ENCODE results near the gene UBR4.

UBR4 gene

DNA sequence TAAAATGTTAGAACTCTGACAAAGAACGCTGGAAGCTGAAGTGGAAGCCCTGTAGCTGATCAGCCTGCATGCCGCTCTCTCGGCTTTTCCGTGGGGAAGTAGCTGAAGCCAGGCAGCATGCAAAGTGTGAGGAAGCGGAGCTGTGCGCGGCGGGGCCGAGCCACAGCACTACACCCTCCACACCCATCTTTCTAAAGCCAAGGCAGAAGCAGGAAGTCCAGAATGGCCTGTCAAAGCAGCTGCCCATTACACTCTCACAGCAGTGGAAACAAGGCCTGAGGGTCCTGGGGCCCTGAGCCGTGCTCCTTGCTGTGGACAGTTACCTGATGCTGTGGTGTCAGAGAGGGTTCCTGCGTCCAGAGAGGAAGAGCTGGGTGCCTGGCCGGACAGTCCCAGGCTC, 69.6 kb downstream of the UBR4 start:
- Histone ChIP-seq H3K27me3 (replicated peaks; ENCODE audit: insufficient read depth, low read length) (no peaks in the 10 kb centered on the region), H3K4me2 (ENCODE audit: low read depth, low read length) (no peak overlapping the region)
- TF ChIP-seq, protein P1, sequence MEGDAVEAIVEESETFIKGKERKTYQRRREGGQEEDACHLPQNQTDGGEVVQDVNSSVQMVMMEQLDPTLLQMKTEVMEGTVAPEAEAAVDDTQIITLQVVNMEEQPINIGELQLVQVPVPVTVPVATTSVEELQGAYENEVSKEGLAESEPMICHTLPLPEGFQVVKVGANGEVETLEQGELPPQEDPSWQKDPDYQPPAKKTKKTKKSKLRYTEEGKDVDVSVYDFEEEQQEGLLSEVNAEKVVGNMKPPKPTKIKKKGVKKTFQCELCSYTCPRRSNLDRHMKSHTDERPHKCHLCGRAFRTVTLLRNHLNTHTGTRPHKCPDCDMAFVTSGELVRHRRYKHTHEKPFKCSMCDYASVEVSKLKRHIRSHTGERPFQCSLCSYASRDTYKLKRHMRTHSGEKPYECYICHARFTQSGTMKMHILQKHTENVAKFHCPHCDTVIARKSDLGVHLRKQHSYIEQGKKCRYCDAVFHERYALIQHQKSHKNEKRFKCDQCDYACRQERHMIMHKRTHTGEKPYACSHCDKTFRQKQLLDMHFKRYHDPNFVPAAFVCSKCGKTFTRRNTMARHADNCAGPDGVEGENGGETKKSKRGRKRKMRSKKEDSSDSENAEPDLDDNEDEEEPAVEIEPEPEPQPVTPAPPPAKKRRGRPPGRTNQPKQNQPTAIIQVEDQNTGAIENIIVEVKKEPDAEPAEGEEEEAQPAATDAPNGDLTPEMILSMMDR (IDR thresholded peaks at IDR 0.05; ENCODE audit: low read length): no peak
- TF ChIP-seq EZH2phosphoT487 (IDR thresholded peaks at IDR 0.05; ENCODE audit: low read length) (no peak), EZH2 (optimal IDR thresholded peaks at IDR 0.05; ENCODE audit: low read depth, low read length) (no peak)

DNA sequence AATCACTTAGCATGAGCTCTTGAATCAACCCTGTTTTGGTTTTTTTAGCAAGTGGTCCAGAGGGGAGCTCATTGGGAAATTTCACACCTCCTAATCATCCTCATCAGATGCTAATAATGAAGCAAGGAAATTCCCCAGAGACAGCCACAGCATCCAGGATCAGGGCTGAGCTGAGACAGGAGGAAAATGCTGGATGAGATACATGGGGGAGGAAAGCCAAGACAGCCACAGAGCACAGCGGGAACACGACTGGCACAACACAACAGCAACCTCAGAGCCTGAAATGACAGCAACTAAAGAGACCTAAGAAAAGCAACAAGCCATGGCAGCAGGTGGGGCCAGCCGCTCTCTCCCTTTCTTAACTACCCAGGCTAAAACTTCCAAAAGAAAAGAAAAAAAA, 70.4 kb downstream of the UBR4 start:
- no peak for TF ChIP-seq EZH2 (optimal IDR thresholded peaks at IDR 0.05; ENCODE audit: low read depth, low read length)
- TF ChIP-seq, protein P1 (IDR thresholded peaks at IDR 0.05; ENCODE audit: low read length): no peak

More for the DNA sequence above, 69.6 kb downstream of the UBR4 start:
- no peaks in the 10 kb centered on the region for H4K20me1 ChIP-seq (ENCODE audit: insufficient read depth, low read length)
- H2AFZ ChIP-seq (ENCODE audit: low read length): no peak overlapping the region
- H3K4me3 ChIP-seq (ENCODE audit: low read length): no peak overlapping the region
- no peaks in the 10 kb centered on the region for H3F3A ChIP-seq (ENCODE audit: insufficient read depth, low read length)
- no peaks in the 10 kb centered on the region for H3K4me1 ChIP-seq (ENCODE audit: low read length)
- DNase-seq: no peak
- H3K9ac ChIP-seq (ENCODE audit: low read length): no peak overlapping the region
- no peak overlapping the region for H3K27ac ChIP-seq (ENCODE audit: low read length)
- no peaks in the 10 kb centered on the region for H3K9me2 ChIP-seq (replicated peaks; ENCODE audit: insufficient read depth, low read length)
- H3K36me3 ChIP-seq (replicated peaks; ENCODE audit: insufficient read depth, low read length): peaks cover 14% of the 10 kb centered on the region; the same call in 1 of the 2 replicates
- no peaks in the 10 kb centered on the region for H3K9me3 ChIP-seq (replicated peaks; ENCODE audit: insufficient read depth, low read length)
- no peaks in the 10 kb centered on the region for H3K79me2 ChIP-seq (ENCODE audit: low read length)

DNA sequence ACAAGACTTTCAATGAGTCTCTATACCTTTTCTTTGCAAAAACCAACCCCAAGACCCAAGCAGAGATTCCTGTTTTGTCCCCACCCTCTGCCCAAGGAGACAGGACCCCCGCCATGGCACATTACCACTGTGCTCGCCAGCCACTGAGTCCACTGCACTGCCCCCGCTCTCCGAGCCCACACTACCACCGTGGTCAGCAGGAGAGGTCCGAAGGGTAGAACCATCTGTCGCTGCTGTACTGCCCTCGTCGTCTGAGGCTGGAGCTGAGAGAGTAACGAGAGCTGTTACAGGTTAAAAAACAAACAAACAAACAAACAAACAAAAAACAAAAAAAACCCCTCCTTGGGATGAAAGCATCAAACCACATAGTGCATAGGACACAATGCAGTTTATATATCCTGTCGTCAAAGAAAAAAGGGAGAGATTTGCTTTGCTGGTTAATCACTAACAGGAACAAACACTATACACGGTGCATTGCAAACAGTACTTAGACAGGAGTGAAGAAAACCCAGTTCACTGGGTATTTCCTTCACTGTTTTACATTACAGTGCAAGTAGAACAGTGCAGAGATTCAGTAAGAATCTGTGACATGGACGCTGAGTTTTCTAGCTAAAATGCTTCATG, 71.0 kb downstream of the UBR4 start:
- TF ChIP-seq EZH2phosphoT487 (IDR thresholded peaks at IDR 0.05; ENCODE audit: low read length): no peak
- TF ChIP-seq, protein P1 (IDR thresholded peaks at IDR 0.05; ENCODE audit: low read length): no peak

More for the DNA sequence above, 70.4 kb downstream of the UBR4 start:
- Histone ChIP-seq H2AFZ (ENCODE audit: low read length) (no peak overlapping the region), H3K4me1 (ENCODE audit: low read length) (no peaks in the 10 kb centered on the region), H3K9ac (ENCODE audit: low read length) (no peak overlapping the region), H3K36me3 (replicated peaks; ENCODE audit: insufficient read depth, low read length) (peaks cover 9% of the 10 kb centered on the region; the same call in 1 of the 2 replicates), H3K4me2 (ENCODE audit: low read depth, low read length) (no peak overlapping the region), H3K79me2 (ENCODE audit: low read length) (no peaks in the 10 kb centered on the region), H3K27ac (ENCODE audit: low read length) (no peak overlapping the region), H3K9me2 (replicated peaks; ENCODE audit: insufficient read depth, low read length) (no peaks in the 10 kb centered on the region), H3K4me3 (ENCODE audit: low read length) (no peak overlapping the region), H3K9me3 (replicated peaks; ENCODE audit: insufficient read depth, low read length) (no peaks in the 10 kb centered on the region), H3F3A (ENCODE audit: insufficient read depth, low read length) (no peaks in the 10 kb centered on the region), H3K27me3 (replicated peaks; ENCODE audit: insufficient read depth, low read length) (no peaks in the 10 kb centered on the region), H4K20me1 (ENCODE audit: insufficient read depth, low read length) (no peaks in the 10 kb centered on the region)
- no peak for DNase-seq

More for the DNA sequence above, 71.0 kb downstream of the UBR4 start:
- no peaks in the 10 kb centered on the region for H3K79me2 ChIP-seq (ENCODE audit: low read length)
- H3K4me3 ChIP-seq (ENCODE audit: low read length): no peak overlapping the region
- H3K9me2 ChIP-seq (replicated peaks; ENCODE audit: insufficient read depth, low read length): no peaks in the 10 kb centered on the region
- no peak overlapping the region for H2AFZ ChIP-seq (ENCODE audit: low read length)
- no peaks in the 10 kb centered on the region for H3F3A ChIP-seq (ENCODE audit: insufficient read depth, low read length)
- no peaks in the 10 kb centered on the region for H3K9me3 ChIP-seq (replicated peaks; ENCODE audit: insufficient read depth, low read length)
- H3K27me3 ChIP-seq (replicated peaks; ENCODE audit: insufficient read depth, low read length): no peaks in the 10 kb centered on the region
- peaks cover 3% of the 10 kb centered on the region; the same call in 1 of the 2 replicates for H3K36me3 ChIP-seq (replicated peaks; ENCODE audit: insufficient read depth, low read length)
- H4K20me1 ChIP-seq (ENCODE audit: insufficient read depth, low read length): no peaks in the 10 kb centered on the region
- no peaks in the 10 kb centered on the region for H3K4me1 ChIP-seq (ENCODE audit: low read length)
- H3K27ac ChIP-seq (ENCODE audit: low read length): no peak overlapping the region
- H3K4me2 ChIP-seq (ENCODE audit: low read depth, low read length): no peak overlapping the region
- H3K9ac ChIP-seq (ENCODE audit: low read length): no peak overlapping the region
- DNase-seq: no peak
